Activated gamma-delta T cell treated with Interleukin-2 at 50 U/mL for 16 hours (primary cell): ENCODE measurements around the gene C10orf105.

Experiments
- DNase-seq: peaks from one replicate; pipeline ENCODE4 v3.0.0-alpha.2; 2020

Gene C10orf105

GRCh38 chr10:71719464-71720201 lies at the start of gene C10orf105:
C10orf105 (minus strand) TSS chr10:71719778; CDS start chr10:71716337, 3,441 bp downstream.
- no peak for DNase-seq

GRCh38 chr10:71767420-71768035 lies 48.0 kb upstream of the C10orf105 start:
- no peak for DNase-seq

DNA sequence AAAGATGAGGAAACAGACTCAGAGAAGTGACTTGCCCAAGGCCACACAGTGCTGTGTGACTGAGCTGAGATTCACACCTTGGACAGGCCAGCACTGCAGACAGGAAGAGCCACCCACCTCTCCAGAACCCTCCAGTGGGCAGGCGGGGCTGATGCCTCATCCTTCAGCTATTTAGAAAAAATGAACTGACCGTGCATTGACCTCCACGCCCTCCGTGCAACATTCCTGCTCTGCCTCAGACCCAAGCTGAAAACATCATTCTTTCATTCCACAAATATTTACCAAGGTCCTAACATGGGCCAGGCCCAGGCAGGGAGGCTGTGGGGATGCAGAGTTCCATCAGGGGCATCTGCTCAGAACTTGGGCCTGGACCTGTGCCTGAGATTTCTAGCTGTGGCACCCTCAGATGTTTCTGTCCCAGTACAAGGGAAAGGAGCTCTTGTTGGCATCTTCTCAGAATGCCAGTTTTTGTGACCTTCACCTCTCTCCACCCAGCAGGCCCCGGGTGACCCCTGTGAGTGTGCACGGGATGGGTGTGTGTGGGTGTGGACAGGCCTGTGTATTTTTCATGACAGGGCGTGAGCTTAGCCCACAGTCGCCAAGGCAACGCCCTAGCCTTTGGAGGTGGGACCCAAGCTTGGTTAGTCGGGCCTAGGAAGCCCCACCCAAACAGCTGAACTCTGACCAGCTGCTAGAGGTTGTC lies 47.3 kb upstream of the C10orf105 start:
- no peak for DNase-seq

DNA sequence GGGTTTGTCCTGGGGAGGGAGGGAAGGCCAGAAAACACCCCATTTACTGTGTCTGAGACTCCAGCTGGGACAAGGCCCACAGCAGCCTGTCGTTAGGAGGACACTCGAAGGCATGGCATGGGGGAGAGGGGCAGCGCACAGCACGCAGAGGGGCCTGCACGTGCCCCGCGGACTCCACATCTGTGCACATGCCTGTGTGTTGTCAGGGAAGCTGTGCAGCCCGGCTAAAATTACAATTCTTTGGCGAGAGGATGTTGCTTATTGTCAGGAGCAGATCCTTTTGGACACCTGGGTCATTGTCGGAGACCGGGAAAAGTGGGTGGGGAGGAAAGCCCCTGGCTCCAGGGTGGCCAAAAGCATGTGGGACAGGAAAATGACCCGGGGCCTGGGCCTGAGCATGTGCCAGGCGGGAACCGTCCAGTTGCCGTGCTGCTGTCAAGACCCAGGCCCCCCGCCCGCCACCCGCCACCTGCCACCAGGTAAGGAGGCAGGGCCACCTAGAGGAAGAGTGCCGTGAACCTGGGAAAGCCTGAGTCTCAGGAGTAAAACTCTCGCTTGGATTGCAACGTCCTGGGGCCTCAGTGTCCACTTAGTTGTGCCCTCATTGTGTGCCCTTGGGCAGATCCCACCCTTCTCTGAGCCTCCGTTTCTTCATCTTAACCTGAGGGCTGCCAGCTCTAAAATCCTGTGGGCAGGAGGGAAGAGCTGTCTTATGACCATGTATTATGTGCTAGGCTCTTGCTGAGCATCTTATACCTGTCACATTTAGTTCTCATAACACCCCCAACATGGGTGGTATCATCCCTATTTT lies 46.5 kb upstream of the C10orf105 start:
- DNase-seq: no peak

GRCh38 chr10:71765176-71765904 lies 45.8 kb upstream of the C10orf105 start:
- DNase-seq: no peak

GRCh38 chr10:71763352-71764127 lies 44.0 kb upstream of the C10orf105 start:
- DNase-seq: no peak

DNA sequence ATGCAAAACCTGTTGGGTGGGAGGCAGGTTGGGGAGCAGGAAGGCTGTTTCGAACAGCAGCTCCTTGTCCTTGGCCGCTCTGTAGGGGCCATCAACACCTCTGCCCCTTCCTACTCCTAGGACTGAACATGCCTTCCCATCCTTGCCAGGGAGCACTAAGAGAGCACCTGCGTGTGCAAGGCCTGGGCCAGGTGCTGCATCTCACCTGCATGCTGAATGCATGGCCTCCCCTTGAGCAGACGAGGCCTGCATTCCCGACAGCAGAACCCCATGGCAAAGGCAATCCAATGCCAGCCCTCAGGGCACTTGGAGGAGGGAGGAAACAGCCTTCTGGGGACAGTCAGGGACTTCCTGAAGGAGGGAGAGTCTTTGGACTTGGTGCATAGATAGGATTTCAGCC lies 42.7 kb upstream of the C10orf105 start:
- no peak for DNase-seq

- DNase-seq: no peak
Observed at GRCh38 chr10:71761541-71762113, 42.0 kb upstream of the C10orf105 start.

- DNase-seq: no peak
Observed at GRCh38 chr10:71761105-71761511, 41.5 kb upstream of the C10orf105 start.

- DNase-seq: no peak
Observed at GRCh38 chr10:71757399-71757922, 37.9 kb upstream of the C10orf105 start.

DNA sequence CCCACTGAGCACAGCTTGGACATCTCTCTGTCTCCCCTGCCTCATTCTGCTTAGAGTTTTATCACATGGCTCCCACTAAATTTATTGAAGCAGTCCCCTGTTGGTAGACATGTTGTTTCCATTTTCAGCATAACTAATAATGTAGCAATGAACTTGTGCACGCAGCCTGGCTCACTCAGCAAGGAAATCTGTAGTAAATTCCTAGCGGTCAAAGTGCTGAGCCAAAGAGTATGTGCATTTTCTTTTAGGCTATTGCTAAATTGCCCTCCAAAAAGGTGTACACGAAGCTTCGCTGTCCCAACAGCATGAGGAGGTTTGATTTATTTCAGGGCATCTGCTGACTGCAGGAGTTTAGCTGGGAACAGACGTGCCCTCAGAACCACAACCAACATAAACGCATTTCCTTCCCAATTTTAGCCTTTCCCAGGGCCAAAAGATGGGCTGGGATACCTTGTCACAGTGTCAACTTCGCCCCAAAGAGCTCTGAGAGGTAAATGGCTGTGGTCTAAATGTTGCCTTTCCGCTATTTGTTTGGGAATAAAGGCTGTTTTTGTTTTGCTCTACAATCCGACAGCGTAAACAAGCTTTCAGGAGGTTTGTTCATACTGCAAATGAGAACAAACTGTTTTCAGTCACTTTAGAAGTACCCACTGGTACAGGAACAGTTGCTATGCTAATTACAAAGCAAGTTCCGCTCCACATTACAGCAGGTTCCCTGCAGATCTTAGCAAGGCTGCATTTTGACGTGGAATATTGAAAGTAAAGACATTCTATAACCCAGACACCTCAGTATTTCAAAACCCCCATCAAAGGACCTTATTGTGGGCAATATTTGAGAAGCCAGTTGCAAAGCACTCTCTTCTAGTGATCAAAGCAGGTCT lies 37.0 kb upstream of the C10orf105 start:
- DNase-seq: no peak

- DNase-seq: no peak
Observed at GRCh38 chr10:71755179-71755879, 35.8 kb upstream of the C10orf105 start.

GRCh38 chr10:71754562-71754961 lies 35.0 kb upstream of the C10orf105 start:
- no peak for DNase-seq

DNA sequence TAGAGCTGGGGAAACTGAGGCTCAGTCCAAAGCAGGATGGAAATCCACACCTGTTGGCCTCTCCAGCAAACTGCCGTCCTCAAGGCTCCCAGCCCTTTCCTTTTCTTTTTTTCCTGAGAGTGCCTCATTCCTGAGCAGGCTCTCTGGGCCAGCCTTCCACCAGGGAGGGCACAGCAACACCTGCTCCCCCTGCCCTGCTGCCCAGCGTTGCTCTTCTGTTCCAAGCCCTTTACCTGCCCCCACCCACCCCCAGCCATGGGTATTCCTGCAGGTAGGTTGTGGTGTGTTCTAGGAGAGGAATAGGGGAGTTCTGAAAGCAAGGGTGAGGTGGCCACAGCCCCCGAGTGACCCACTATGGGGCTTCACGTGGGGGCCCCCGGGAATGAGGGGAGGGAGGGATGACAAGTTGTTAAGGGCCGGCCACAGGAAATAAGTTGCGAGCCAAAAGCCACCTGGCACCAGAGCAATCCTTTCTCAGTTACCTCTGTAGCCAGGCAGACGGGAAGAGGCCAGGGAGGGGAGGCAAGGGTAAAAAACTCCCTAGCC lies 34.5 kb upstream of the C10orf105 start:
- no peak for DNase-seq

DNA sequence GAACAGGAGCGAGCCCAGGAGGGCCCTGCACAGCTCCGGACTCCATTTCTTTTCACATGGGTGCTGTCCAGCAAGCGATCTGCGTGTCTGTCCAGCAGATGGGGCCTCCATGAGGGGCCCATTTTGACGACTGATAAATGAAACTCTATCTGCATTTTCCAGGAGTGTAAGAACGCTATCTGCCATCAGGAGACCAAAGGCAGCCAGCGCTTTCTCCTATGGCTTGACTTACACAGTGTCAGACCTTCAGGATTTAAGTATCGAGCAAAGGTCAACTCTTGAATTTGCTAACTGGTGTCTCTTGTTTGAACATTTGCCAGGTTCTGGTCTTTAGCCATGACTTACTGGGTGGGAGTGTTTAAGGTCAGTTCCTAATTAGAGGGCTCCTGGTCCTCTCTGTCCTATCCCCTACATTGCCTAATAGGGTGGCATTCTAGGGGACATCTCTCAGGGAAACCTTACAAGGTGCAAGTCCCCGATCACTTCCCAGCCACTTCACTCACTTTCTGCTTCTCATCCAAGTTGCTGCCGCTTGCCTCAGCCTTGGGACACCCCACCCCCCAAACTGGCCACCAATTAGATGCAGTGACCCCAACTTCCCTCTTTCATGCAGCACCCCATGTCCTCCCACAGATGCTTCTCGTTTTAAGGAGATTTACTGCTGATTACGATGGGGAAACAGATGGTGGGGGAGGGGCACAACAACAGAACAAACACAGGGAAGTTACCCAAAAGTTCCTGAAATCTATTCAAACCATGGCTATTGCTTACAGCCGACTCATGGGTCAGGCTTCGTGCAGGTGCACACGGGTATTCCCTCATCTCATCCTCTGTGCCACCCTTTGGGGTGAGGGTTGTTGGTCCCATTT lies 33.7 kb upstream of the C10orf105 start:
- no peak for DNase-seq

DNA sequence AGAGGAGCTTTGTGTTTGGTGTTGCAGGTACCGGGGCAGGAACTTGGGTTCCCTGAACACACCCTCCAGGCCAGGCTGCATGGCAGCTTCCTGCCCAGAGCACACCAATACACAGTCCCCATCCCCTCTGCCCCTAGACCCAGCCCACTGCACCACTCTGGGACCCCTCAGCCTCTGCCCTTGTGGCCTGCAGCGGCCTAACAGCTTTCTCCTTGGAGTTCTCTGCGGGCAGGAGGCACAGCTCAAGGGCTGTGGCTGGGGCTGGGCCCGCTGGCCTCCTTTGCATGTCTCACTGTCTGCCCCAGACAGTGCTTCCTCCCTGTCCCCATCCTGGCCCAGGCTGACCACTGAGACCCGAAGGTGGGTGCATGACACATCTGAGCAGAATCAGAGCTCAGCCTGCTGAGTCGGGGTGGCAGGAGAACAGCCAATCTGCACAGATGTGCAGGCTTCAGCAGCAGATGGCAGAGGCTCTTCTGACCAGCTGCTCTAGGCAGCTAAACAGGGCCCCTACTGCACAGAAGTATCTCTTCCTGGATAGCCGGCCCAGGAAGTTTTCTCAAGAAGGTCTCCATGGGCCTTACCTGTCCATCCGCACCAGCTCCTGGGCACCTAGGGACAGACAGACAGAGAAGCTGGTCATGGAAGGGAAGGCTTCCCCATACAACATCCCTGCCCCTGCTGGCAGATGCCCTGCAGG lies 33.0 kb upstream of the C10orf105 start:
- DNase-seq: no peak

DNA sequence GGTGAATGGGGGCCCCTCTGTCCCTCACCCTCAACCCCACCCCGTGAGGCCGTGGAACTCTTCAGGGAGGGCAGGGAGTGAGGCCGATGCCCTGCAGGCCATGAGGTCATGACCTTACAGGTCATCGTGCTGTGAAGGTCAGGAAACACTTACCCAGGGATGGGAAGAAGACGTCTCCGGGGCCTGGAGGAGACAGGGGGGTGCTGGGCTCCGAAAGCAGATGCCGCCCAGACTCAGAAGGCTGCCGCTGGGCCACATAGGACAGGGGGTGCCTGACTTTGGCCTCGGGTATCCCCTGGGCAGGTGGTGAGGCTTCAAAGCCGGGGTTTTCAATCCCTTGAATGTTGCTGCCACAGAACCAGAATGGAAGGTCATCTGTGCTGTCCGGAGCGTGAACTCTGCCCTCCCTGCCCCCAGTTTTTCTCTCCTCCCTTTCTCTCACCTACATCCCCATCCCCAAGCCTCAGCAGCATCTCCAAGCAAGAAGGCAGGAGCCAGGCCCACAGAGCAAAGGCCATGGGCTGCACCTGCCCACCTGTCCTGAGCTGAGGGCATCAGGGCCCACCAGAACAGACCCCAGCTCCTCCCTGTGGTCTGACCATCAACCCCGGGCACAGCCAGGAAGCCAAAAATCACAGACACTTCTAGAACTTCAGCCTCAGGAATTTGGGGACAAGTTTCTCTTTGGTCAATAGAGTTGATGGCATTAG lies 32.1 kb upstream of the C10orf105 start:
- no peak for DNase-seq
